ENCODE measurements around the gene TTC22.
"Not testable (repeated sequence)": the region's sequence is repeated elsewhere in the genome, so short reads cannot be mapped to it uniquely, and the experiment has no call there.

The TTC22 gene

DNA sequence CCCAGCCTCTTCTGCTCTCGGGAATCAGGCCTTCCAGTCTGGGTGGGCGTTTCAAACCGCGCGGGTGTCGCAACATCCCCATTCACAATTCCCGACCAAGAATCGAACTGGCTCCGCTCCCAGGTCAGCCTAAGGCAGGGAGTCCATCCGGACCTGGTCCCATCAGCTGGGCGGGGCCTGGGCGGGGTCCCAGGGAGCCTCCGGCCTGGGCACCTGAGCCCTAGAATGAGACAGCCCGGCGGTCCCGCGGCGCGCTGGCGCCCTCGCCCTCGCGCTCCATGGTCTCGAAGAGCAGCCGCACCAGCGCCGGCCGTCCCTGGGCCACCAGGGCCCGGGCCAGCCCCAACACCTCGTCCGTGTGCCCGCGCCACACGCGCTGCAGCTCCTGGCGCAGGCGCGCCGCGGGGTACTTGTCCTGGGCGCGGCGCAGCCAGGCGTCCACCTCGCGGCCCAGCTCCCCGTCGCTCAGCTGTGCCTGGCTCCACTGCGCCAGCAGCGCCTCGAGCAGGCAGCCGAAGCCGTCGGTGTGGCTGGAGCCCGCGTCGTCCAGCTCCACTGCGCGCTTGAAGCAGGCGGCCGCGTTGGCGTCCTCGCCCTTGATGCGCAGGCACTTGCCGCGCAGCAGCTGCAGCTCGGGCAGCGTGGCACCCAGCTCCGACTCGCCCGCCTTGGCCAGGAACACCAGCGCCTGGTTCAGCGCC, 19.9 kb downstream of the TTC22 start:
- DNase-seq: no peak

DNA sequence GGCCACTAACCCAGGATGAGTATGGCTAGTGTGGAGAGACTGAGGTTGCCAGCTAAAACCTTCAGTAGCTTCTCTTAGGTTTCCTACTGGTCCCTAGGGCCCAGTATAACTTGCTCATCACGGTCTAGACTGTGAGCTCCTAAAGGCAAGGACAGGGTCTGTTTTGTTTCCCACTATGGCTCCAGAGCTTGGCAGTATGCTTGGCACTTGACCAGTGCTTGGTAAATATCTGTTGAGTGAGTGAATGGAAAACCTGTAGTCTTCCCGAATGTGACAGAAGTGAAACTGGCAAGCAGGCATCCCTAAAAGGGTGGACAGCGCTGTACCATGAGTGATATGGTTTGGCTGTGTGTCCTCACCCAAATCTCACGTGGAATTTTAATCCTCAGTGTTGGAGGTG, 23.7 kb downstream of the TTC22 start:
- no peak for DNase-seq

- DNase-seq: no peak
These were observed 24.1 kb downstream of the TTC22 start for GRCh38 chr1:54777011-54777410.

DNA sequence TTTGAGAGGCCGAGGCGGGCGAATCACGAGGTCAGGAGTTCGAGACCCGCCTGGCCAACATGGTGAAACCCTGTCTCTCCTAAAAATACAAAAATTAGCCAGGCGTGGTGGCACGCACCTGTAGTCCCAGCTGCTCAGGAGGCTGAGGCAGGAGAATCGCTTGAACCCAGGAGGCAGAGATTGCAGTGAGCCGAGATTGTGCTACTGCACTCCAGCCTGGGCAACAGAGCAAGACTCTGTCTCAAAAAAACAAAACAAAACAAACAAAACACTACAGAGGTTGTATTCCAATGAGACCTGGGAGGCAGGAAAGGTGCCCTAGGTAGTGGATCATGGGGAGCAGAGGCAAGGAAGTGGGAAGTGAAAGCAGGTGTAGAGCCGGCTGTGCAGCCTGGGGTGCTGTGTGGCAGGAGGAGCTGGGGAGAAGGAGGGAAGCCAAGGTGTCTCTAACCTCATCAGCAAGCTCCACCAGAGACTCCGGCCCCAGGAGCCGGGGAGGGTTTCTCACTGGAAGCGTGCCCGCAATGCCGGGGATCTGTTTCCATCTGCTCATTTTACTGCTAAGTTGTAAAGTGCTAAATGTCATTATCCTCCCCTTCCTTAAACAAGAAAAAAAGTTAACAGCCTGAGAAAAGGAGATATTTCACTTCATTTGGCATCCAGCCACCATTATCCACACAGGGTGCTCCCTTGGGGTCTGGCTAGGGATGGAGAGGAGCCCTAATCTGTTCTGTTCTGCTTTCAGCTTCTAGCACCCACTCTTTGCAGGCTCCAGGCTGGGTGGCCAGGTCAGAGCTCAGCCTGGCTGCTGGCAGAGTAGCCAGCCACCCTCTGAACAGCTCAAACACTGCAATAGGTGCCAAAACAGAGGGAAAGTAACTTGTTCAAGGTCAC, 25.0 kb downstream of the TTC22 start:
- DNase-seq: not testable (repeated sequence)

DNA sequence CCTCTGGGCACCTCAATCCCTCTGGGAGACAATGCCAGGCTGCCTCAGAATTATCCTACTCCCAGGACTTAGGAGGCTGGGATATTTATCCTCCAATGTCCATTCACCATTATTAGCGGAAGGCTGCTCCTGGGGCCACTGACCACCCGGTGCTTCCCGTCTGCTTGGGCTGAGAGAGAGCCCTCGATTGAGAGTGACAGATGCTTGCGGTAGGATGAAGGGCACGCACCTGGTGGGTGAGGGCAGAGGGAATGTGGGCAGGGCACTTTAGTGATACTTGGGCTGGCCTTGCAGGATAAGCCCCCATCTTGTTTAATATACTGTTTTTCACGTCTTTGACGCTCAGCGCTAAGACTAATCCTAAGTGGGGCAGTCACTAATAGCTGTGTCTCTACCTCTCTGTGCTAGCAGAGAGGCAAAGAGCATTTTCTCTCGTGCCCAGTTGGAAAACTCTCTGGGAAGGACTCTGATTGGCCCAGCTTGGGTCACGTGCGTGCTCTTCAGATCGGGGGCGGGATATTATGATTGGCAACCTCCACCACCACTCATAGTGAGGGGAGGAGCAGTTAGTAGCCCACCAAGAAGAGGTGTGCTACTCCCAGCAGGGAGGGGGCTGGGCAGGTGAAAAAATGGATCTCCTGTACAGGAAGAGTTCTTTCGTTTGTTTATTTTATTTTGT, 26.2 kb downstream of the TTC22 start:
- DNase-seq: no peak

- no peak for DNase-seq
These were observed 28.2 kb downstream of the TTC22 start for GRCh38 chr1:54772951-54773350.

- no peak for DNase-seq
These were observed 33.0 kb downstream of the TTC22 start for GRCh38 chr1:54768093-54768492.

DNA sequence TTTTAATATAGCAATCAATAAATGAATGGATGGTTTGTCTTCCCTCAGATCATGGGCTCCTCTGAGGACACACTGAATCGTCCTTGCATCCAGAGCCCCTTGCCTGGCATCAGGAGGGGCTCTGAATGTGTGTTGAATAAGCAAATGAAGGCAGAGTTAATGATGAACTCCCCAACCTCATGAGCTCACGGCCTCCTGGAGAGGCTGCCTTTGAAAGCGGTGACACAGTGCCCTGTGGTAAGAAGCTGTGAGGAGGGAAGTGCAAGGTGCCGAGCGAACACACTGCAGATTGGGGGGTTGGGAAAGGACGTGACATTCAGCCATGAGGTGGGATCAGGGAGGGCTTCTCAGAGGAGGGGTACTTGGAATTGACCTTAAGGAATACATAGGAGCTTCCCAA, 33.6 kb downstream of the TTC22 start:
- no peak for DNase-seq

DNA sequence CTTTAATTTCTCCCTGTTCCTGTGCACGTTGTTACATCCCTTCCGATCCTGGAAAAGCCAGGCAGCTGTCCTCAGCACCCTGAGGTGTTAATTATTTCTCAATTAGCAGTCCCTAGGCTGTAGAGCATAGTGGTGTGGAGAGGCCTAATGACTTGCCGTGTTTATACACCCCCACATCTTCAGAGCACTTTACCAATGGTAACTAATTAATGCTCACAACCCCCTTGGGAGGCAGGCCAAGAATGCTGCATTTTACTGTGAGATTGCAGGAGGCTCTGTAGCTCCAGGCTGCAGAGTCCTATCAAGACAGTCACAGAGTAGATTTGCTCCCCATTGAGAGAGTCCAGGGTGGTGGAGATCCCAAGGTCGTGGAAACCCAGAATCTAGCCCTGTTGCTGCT, 34.4 kb downstream of the TTC22 start:
- no peak for DNase-seq

- DNase-seq: no peak
These were observed 36.1 kb downstream of the TTC22 start for GRCh38 chr1:54764922-54765561.

DNA sequence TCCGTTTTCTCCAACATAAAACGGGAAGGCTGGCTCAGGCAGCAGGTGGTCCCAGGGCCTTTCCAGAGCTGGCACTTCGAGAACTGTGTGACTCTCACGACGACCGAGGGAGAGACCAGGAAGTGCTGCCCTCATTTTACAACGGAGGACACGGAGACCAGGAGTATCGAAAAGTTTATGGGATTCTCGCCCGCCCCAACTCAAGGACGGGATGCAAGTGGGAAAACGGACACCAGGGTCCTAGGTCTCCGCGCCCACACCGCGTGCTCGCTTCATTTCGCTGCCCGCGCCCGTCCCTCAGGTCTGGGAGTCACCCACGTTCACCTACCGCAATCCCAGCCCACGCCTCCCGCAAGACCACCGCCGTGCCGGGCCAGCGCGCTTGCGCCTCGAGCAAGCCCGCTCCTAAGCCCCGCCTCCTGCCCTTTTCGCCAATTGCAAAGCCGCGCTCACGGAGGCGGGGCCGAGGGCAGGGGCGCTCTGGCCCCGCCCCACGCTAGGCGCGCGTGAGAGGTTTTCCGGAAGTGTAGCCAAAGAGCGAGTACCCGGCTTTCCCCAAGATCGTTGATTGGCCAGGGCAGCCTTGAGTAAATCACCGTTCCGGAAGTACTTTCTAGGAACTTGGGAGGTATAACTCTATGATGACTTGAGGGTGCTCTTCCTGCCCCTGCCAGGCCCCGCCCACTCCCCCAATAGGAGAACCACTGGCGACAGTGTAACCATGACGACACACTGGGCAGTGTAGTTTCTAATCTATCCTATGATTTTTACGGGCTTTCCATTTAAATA, 36.8 kb downstream of the TTC22 start, which contains the start of gene PARS2:
PARS2 (minus strand) TSS at position 391 of the 789 bp plus-strand sequence. CDS start 5,362 bp downstream, outside the sequence.
- DNase-seq: peak; percentile 100

GRCh38 chr1:54763816-54764132, 37.3 kb downstream of the TTC22 start:
- no peak for DNase-seq

DNA sequence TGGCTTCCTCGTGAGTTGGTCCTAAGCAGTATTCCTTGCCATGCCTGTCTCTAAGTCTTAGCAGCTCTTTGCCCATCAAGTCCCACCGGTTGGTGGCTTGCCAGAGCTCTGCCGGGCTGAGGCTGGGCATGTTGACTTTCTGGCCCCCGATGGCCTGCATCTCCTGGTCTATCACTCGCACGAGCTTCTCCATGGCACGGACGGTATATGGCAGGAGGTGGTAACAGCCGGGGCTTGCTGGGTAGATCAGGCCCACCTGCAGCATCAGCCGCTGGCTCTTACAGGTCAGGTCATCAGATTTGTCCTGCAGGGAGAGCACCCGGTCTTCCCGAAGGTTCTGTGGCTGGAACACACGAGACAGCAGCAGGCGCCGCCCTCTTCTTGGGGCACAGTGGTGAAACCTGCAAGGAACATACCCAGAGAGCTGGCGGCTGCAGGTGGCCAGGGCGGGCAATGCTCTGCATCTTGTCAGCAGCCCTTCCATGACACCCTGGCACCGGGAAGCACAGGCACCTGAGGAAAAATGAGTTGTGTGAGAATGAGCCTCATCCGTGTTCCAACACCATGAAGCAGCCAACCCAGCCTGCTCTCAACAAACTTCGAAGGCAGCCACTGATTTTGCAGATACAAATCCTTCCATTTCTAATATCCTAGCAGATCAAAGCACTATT, 42.3 kb downstream of the TTC22 start:
- no peak for DNase-seq

- no peak for DNase-seq
These were observed 43.3 kb downstream of the TTC22 start for GRCh38 chr1:54757833-54758232.

- no peak for DNase-seq
These were observed 46.4 kb downstream of the TTC22 start for GRCh38 chr1:54754486-54755285.

DNA sequence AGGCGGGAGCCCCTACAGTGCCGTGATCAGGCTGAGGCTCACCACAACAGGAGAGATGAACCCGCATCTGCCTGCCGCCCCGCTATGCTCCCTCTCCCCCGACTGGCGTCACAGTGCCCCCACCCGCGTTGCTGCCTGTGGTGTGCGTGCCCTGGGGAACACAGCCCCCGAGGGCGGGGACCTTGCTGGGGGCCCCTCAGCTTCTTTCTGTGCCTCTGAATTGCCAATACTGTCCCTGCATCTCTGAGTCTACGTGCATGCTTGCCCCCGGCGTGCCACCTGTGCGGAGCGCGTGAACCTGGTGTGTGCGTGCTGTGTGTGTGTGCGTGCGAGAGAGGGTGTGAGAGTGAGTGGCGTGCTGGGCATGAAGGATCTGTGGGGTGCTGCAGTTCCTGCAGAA, 47.1 kb downstream of the TTC22 start:
- no peak for DNase-seq

DNA sequence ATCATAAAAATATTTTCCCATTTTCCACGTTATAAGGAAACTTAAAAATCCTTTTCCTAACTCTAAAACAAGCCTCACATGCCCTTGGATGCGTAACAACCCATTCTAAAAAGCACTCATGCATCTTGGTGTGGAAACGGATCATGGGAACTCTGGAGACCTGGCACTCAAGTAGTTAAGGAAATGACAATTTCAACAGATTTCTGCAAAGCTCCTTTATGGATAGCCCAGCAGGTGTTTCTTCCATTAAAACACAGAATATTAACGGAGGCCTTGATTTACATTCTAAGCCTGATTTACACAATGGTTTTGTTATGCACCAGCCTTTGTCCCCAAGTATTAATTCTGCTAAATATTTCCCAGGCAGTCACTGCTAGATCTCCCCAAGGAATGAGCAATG, 49.7 kb downstream of the TTC22 start:
- DNase-seq: no peak

- DNase-seq: no peak
These were observed 50.5 kb downstream of the TTC22 start for GRCh38 chr1:54750596-54750995.

DNA sequence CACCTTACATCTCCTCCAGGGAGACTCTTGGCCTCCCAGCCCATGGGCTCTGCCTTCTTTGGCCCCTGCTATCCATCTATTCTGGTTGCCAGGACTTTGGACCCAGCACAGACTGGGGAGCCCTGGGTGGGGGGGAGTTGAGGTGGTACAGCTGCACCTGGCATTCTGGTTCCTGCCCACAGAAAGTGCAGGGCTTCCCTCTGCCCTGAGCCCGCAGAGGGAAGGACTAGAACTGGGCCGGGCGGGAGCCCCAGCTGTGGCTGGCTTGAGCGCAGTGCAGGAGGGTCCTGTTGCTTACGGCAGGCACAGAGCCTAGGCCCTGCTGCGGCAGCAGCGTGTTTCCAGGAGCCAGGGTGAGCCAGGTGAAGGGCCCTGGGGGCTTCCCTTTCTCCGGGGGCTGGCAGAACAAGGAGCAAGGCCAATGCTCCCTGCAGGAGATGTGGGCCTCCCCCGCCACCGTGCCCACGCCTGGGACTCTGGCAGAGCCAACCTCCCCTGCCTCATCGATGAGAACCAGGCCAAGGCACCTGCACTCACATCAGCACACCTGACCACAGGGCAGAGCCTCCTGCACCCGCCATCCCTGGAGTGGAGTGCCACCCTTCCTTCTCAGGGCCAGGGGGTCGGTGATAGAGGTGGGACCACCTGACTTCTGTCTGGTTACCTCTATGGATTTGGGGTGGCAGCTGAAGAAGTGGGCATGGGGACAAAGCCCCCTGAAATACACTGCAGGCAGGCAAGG, 52.9 kb downstream of the TTC22 start:
- no peak for DNase-seq

DNA sequence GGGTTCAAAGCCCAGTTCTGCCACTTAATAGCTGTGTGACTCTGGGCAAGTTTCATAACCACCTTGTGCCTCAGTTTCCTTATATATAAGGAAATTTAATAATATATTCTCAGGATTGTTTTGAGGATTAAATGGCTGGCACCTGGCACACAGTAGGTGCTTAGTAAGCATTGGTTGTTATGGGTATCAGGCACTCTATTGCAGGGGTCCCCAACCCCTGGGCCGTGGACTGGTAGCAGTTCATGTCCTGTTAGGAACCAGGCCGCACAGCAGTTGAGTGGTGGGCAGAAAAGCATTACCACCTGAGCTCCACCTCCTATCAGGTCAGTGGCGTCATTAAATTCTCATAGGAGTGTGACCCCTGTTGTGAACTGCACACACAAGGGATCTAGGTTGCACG, 55.3 kb downstream of the TTC22 start:
- no peak for DNase-seq

Measured in NCI-H2029 treated with DMSO at 0.1 percent for 48 hours (cell line).